HAP-1 (cell line): ENCODE results near the gene TMEM203.

Source experiments
- DNase-seq, 2 experiments: peaks; one replicate each; pipeline ENCODE4 v3.0.0-alpha.2; 2016 to 2020; ENCODE audit warnings: low spot score in 2 of 2
- H3K27me3 ChIP-seq: fragments of 250-450 bp; sonication (Bioruptor Pico); 2 replicates; pipeline ENCODE4 v1.5.1; 2020; ENCODE audit warnings: low read depth, mild to moderate bottlenecking, moderate library complexity
- H3K36me3 ChIP-seq: fragments of 250-450 bp; sonication (Bioruptor Pico); replicated peaks from 2 replicates; pipeline ENCODE4 v1.5.1; 2020; ENCODE audit warnings: mild to moderate bottlenecking
- H3K4me1 ChIP-seq: fragments of 250-450 bp; sonication (Bioruptor Pico); 2 replicates; pipeline ENCODE4 v1.5.1; 2020; ENCODE audit warnings: mild to moderate bottlenecking
- H3K4me3 ChIP-seq: fragments of 250-450 bp; sonication (Bioruptor Pico); 2 replicates; pipeline ENCODE4 v1.5.1; 2020; ENCODE audit warnings: mild to moderate bottlenecking, moderate library complexity
- H3K9me3 ChIP-seq: fragments of 250-450 bp; sonication (Bioruptor Pico); 2 replicates; pipeline ENCODE4 v1.5.1; 2020; ENCODE audit warnings: mild to moderate bottlenecking, moderate library complexity
- in situ Hi-C: fragments of 300-500 bp; cut with MboI; formaldehyde crosslinking; loops from 3 replicates; pipeline ENCODE4 v1.14.3; 2020; ENCODE audit warnings: low sequenced_read_pairs, inconsistent platforms, mixed read lengths

The TMEM203 gene

DNA sequence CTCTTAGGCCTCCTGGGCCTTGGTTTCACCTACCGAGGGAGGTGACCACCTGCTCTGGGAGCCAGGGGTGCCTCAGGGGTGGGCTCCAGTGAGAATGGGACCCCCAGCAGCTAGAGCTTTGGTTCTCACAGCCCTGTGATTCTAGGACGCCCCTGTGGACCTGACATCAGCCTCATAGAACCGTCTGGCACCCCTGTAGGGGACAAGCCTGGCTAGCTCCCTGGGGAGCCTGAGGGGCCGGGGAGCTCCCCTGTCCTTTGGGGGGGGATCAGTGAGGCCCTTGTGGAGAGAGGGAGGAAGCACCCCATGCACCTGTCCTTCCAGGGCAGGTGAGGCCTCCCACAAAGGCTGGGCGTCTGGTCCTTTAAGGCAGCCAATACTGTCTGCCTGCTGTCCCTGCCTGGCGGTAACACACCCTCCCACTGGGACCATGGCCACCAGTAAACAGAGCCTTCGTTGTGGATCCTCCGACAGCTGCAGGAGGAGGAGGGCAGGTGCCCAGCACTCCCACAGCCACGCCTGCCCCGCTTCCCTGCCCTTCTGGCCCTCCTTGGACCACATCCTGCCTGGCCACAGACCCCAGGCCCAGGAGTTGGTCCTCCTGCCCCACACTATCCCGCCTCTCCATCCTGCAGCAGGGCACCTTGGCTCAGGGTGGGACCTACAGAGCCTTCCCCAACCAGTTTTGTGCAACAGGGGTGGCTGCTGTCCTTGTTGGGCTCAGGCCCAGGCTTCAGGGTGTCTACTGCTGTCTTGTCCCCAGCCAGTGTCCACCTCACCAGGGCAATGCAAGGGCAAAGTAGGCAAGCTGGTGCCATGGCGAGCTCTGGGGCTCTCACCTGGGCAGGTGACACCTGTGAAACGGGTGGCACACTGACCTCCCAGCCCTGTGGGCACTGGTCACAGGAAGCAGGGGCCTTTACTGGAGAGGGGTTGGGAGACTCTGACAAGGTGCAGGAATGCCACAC is 32.6 kb upstream of the TMEM203 start:
- H3K9me3 ChIP-seq, result no peaks in the 10 kb centered on the region
- peaks cover 19% of the 10 kb centered on the region for H3K36me3 ChIP-seq
- H3K4me1 ChIP-seq, result peaks cover 11% of the 10 kb centered on the region
- no peak for DNase-seq
- no peak overlapping the region for H3K4me3 ChIP-seq
- in situ Hi-C loops, result loop anchor here (25.0 kb wide), 1 partner anchor 451 kb away; the partner anchor contains the start of genes CCDC183 and TMEM141
- no peaks in the 10 kb centered on the region for H3K27me3 ChIP-seq

DNA sequence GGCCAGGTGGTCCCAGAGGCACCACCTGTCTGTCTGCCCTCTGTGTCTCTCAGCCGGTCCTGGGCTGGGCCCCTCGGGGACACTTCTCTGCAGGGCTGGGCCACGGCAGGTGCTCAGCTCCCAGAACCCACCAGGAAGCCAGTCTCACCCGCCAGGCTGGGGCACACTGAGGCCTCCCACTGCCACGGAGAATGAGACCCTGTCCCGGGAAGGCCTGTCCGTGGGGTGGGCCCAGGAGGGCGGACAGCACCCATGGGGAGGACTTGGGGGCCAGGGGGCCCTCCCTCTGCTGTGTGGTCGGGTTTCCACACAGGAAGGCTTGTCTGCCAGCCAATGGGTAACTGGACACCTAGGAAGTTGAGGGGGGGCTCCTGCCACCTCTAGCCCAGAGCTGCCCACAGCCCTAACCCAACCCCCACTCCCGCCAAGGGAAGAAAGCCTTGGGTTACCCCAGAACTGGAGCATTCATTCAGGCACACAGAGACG is 31.5 kb upstream of the TMEM203 start:
- H3K36me3 ChIP-seq, result peaks cover 8% of the 10 kb centered on the region
- DNase-seq, result no peak
- in situ Hi-C loops, result loop anchor here (25.0 kb wide), 1 partner anchor 450 kb away; the partner anchor contains the start of genes CCDC183 and TMEM141
- H3K9me3 ChIP-seq, result no peaks in the 10 kb centered on the region
- H3K4me3 ChIP-seq, result peak overlapping the region; percentile 8; the same call in 1 of the 2 replicates
- H3K4me1 ChIP-seq, result peaks cover 11% of the 10 kb centered on the region
- H3K27me3 ChIP-seq, result no peaks in the 10 kb centered on the region

GRCh38 chr9:137236238-137236935 is 30.9 kb upstream of the TMEM203 start:
- Histone ChIP-seq H3K4me3 (peak overlapping the region; percentile 8; the same call in 1 of the 2 replicates), H3K27me3 (no peaks in the 10 kb centered on the region), H3K36me3 (peaks cover 4% of the 10 kb centered on the region; the same call in 1 of the 2 replicates), H3K4me1 (peaks cover 11% of the 10 kb centered on the region), H3K9me3 (no peaks in the 10 kb centered on the region)
- peak; percentile 56 to 96 for DNase-seq
- in situ Hi-C loops, result loop anchor here (25.0 kb wide), 1 partner anchor 449 kb away; the partner anchor contains the start of genes CCDC183 and TMEM141

DNA sequence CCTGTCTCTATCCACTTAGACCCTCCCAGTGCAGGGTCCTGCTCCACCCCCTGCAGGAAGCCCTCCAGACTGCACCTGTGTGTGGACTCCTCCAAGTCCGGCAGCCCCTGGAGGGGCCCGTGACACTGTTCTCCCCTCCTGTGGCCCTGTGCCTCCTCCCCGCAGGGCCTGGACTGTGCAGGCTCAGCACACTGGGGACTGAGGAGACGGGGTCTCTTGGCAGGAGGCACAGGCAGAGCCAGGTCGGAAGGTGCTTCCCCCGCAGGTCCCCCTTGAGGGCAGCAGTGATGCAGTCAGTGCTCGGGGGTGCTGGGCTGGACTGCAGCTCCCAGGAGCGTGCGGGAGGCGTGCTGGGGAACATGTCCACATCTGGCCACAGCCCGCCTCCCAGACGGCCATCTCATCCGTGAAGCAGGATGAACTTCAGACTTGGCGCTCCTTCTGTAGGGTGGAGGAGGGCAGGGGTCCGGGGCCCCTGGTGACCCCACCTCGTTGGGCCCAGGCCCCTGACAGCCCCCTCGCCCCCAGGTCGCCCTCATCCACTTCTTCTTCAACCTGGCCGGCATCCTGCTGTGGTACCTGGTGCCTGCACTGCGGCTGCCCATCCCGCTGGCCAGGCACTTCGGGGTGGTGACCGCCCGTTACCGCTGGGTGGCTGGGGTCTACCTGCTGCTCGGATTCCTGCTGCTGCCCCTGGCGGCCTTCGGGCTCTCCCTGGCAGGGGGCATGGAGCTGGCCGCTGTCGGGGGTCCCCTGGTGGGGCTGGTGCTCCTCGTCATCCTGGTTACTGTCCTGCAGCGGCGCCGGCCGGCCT is 30.2 kb upstream of the TMEM203 start:
- H3K9me3 ChIP-seq, result no peaks in the 10 kb centered on the region
- no peaks in the 10 kb centered on the region for H3K27me3 ChIP-seq
- DNase-seq, result no peak
- peaks cover 4% of the 10 kb centered on the region; the same call in 1 of the 2 replicates for H3K36me3 ChIP-seq
- H3K4me3 ChIP-seq, result no peak overlapping the region
- H3K4me1 ChIP-seq, result peaks cover 11% of the 10 kb centered on the region
- in situ Hi-C loops, result loop anchor here (25.0 kb wide), 1 partner anchor 448 kb away; the partner anchor contains the start of genes CCDC183 and TMEM141

DNA sequence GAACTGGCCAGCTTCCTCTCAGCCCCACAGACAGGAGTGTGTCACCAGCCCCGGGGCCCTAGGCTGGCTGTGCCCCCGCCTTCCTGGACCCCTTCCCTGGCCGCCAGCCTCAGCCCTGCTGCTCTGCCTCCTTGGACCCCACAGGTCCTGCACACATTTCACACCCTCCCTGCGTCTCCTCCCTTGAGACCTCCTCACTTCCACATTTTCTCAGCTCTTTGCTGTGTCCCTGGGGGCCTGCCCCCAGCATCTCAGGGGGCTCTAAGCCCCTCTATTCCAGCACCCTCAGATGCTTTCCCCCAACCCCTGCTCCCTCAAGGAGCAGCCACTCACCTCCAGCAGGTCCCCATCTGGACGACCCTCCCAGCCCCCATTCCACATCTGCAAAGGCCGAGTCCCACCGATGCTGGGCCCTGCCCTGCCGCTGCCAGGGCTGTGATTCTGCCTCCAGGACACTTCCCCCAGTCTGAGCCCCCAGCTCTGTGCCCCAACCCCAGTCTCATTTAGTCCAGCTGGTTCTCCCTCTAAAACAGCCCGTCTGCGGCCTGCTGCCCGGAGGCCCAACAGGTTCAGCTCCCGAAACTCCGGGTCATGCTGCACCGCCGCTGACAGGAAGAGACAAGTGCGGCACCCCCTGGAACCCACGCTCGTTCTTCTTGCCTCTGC is 29.4 kb upstream of the TMEM203 start:
- Histone ChIP-seq H3K4me1 (peaks cover 11% of the 10 kb centered on the region), H3K36me3 (peaks cover 4% of the 10 kb centered on the region; the same call in 1 of the 2 replicates), H3K9me3 (no peaks in the 10 kb centered on the region), H3K27me3 (no peaks in the 10 kb centered on the region), H3K4me3 (no peak overlapping the region)
- DNase-seq, result no peak
- in situ Hi-C loops, result loop anchor here (25.0 kb wide), 1 partner anchor 448 kb away; the partner anchor contains the start of genes CCDC183 and TMEM141

GRCh38 chr9:137234055-137234697 is 28.7 kb upstream of the TMEM203 start:
- H3K4me1 ChIP-seq, result peaks cover 11% of the 10 kb centered on the region
- no peaks in the 10 kb centered on the region for H3K9me3 ChIP-seq
- no peaks in the 10 kb centered on the region for H3K27me3 ChIP-seq
- peaks cover 4% of the 10 kb centered on the region; the same call in 1 of the 2 replicates for H3K36me3 ChIP-seq
- in situ Hi-C loops, result loop anchor here (25.0 kb wide), 1 partner anchor 447 kb away; the partner anchor contains the start of genes CCDC183 and TMEM141
- H3K4me3 ChIP-seq, result no peak overlapping the region
- DNase-seq, result no peak

GRCh38 chr9:137233143-137233980 is 27.9 kb upstream of the TMEM203 start:
- Histone ChIP-seq H3K4me1 (peaks cover 5% of the 10 kb centered on the region), H3K4me3 (no peak overlapping the region), H3K9me3 (no peaks in the 10 kb centered on the region), H3K27me3 (no peaks in the 10 kb centered on the region), H3K36me3 (no peaks in the 10 kb centered on the region)
- in situ Hi-C loops, result loop anchor here (25.0 kb wide), 1 partner anchor 446 kb away; the partner anchor contains the start of genes CCDC183 and TMEM141
- no peak for DNase-seq

GRCh38 chr9:137232510-137232909 is 27.1 kb upstream of the TMEM203 start:
- in situ Hi-C loops, result loop anchor here (25.0 kb wide), 1 partner anchor 445 kb away; the partner anchor contains the start of genes CCDC183 and TMEM141
- DNase-seq, result no peak
- H3K4me3 ChIP-seq, result no peak overlapping the region
- no peaks in the 10 kb centered on the region for H3K36me3 ChIP-seq
- peaks cover 5% of the 10 kb centered on the region for H3K4me1 ChIP-seq
- H3K9me3 ChIP-seq, result no peaks in the 10 kb centered on the region
- no peaks in the 10 kb centered on the region for H3K27me3 ChIP-seq

- H3K4me1 ChIP-seq, result peaks cover 5% of the 10 kb centered on the region
- no peaks in the 10 kb centered on the region for H3K27me3 ChIP-seq
- in situ Hi-C loops, result loop anchor here (25.0 kb wide), 1 partner anchor 445 kb away; the partner anchor contains the start of genes CCDC183 and TMEM141
These were observed 26.7 kb upstream of the TMEM203 start for GRCh38 chr9:137232101-137232500.

DNA sequence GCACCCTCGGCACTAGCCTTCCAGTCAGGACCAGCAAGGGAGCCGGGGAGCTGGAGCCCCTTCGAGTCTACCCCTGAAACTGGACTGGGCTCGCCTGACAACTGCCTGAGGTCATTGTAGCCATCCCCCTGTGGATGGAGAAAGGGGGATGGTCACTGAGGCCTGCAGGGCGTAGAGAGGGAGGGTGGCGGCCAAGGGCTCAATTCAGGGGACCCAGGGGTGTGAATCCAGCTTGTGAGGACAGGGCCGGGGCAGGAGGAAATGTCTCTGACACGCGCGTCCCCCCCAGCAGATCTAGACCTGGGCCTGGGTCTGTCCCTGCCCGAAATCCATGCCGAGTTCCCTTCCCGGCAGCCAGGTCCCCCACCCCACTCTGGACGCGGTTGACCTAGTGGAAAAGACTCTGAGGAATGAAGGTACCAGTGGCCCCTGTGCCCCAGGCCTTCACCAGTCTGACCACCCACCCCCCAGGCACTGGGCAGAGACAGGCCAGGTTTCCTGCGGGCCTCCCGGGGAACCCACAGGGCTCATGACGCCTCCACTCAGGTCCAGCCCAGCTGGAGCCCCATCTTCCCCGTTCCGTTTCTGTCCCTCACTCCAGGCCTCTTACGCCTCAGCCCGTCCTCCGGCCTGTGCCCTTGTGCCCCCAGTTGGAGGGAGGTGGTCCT is 26.1 kb upstream of the TMEM203 start:
- in situ Hi-C loops, result loop anchor here (25.0 kb wide), 1 partner anchor 444 kb away; the partner anchor contains the start of genes CCDC183 and TMEM141
- no peak for DNase-seq

More at GRCh38 chr9:137232101-137232500, 26.7 kb upstream of the TMEM203 start:
- Histone ChIP-seq H3K9me3 (no peaks in the 10 kb centered on the region), H3K36me3 (no peaks in the 10 kb centered on the region), H3K4me3 (no peak overlapping the region)
- no peak for DNase-seq

More for the DNA sequence above, 26.1 kb upstream of the TMEM203 start:
- no peaks in the 10 kb centered on the region for H3K36me3 ChIP-seq
- H3K4me1 ChIP-seq, result no peaks in the 10 kb centered on the region; the same call in 1 of the 2 replicates
- no peaks in the 10 kb centered on the region for H3K27me3 ChIP-seq
- H3K9me3 ChIP-seq, result no peaks in the 10 kb centered on the region
- H3K4me3 ChIP-seq, result no peak overlapping the region
